ENCODE measurements around the gene CARHSP1. TPM values are rescaled to one million over a fixed set of nuclear protein-coding genes. Genes with fewer than 3 reads are reported as not detected.

Gene CARHSP1
- total and polyA plus RNA-seq, 12 donors: 87.6 to 314 (median 194) TPM

Other genes with a start within 250 kb of the CARHSP1 start
- gene METTL22, start 247.3 kb downstream of the CARHSP1 start, total RNA-seq: 10 to 100 TPM in 8 of 9 donors, 1 to 10 TPM in 1; 8.4 to 38.9 (median 23.6) TPM
- 10 to 100 TPM; 19.7 to 67.1 (median 41.6) TPM for gene METTL22, start 247.3 kb downstream of the CARHSP1 start, polyA plus RNA-seq
- 10 to 100 TPM; 22.5 to 89.2 (median 29.7) TPM for gene ABAT, start 194.4 kb downstream of the CARHSP1 start, total RNA-seq
- 10 to 100 TPM; 12.1 to 37.4 (median 26.1) TPM for gene ABAT, start 194.4 kb downstream of the CARHSP1 start, polyA plus RNA-seq
- gene TMEM186, start 71.4 kb downstream of the CARHSP1 start, total RNA-seq: 10 to 100 TPM in 6 of 9 donors, 1 to 10 TPM in 3; 7.9 to 14.6 (median 13.2) TPM
- 10 to 100 TPM in 1 of 3 donors, 1 to 10 TPM in 2; 8.7 to 15.4 (median 9.3) TPM for gene TMEM186, start 71.4 kb downstream of the CARHSP1 start, polyA plus RNA-seq
- 10 to 100 TPM in 8 of 9 donors, 1 to 10 TPM in 1; 7.4 to 69.9 (median 23.1) TPM for gene PMM2, start 71.2 kb downstream of the CARHSP1 start, total RNA-seq
- 10 to 100 TPM; 12.3 to 81.1 (median 29.6) TPM for gene PMM2, start 71.2 kb downstream of the CARHSP1 start, polyA plus RNA-seq
- not detected for gene LITAFD, start 13.3 kb upstream of the CARHSP1 start, total RNA-seq
- gene LITAFD, start 13.3 kb upstream of the CARHSP1 start, polyA plus RNA-seq: not detected
- gene USP7, start 94.9 kb upstream of the CARHSP1 start, total RNA-seq: 10 to 100 TPM; 34.1 to 95.0 (median 72.8) TPM
- 100 to 1,000 TPM in 1 of 3 donors, 10 to 100 TPM in 2; 23.7 to 121 (median 28.5) TPM for gene USP7, start 94.9 kb upstream of the CARHSP1 start, polyA plus RNA-seq
- gene HAPSTR1, start 222.6 kb upstream of the CARHSP1 start, total RNA-seq: 10 to 100 TPM; 37.4 to 93.2 (median 68.2) TPM
- 10 to 100 TPM in 1 of 3 donors, 1 to 10 TPM in 2; 5.8 to 36.8 (median 9.4) TPM for gene HAPSTR1, start 222.6 kb upstream of the CARHSP1 start, polyA plus RNA-seq